HAP-1 (cell line): ENCODE results near the gene SLC25A21.
"Not testable (repeated sequence)": the region's sequence is repeated elsewhere in the genome, so short reads cannot be mapped to it uniquely, and the experiment has no call there.

ENCODE experiments used
- DNase-seq, 2 experiments: peaks; one replicate each; pipeline ENCODE4 v3.0.0-alpha.2; 2016 to 2020; ENCODE audit warnings: low spot score in 2 of 2
- H3K27me3 ChIP-seq: fragments of 250-450 bp; sonication (Bioruptor Pico); 2 replicates; pipeline ENCODE4 v1.5.1; 2020; ENCODE audit warnings: low read depth, mild to moderate bottlenecking, moderate library complexity
- H3K36me3 ChIP-seq: fragments of 250-450 bp; sonication (Bioruptor Pico); replicated peaks from 2 replicates; pipeline ENCODE4 v1.5.1; 2020; ENCODE audit warnings: mild to moderate bottlenecking
- H3K4me1 ChIP-seq: fragments of 250-450 bp; sonication (Bioruptor Pico); 2 replicates; pipeline ENCODE4 v1.5.1; 2020; ENCODE audit warnings: mild to moderate bottlenecking
- H3K4me3 ChIP-seq: fragments of 250-450 bp; sonication (Bioruptor Pico); 2 replicates; pipeline ENCODE4 v1.5.1; 2020; ENCODE audit warnings: mild to moderate bottlenecking, moderate library complexity
- H3K9me3 ChIP-seq: fragments of 250-450 bp; sonication (Bioruptor Pico); 2 replicates; pipeline ENCODE4 v1.5.1; 2020; ENCODE audit warnings: mild to moderate bottlenecking, moderate library complexity
- in situ Hi-C: fragments of 300-500 bp; cut with MboI; formaldehyde crosslinking; loops from 3 replicates; pipeline ENCODE4 v1.14.3; 2020; ENCODE audit warnings: low sequenced_read_pairs, inconsistent platforms, mixed read lengths

The SLC25A21 gene

GRCh38 chr14:36931791-36932190 is 240.6 kb downstream of the SLC25A21 start:
- no peak for DNase-seq
- Histone ChIP-seq H3K4me1 (no peaks in the 10 kb centered on the region), H3K36me3 (no peaks in the 10 kb centered on the region), H3K27me3 (peaks cover 17% of the 10 kb centered on the region), H3K4me3 (no peak overlapping the region), H3K9me3 (no peaks in the 10 kb centered on the region)
- in situ Hi-C loops: loop anchor here (10.0 to 25.0 kb wide), 2 partner anchors 287 to 544 kb away; no protein-coding TSS in a partner anchor

GRCh38 chr14:36928432-36928831 is 244.0 kb downstream of the SLC25A21 start:
- H3K9me3 ChIP-seq: no peaks in the 10 kb centered on the region
- no peak overlapping the region for H3K4me3 ChIP-seq
- no peaks in the 10 kb centered on the region for H3K4me1 ChIP-seq
- peaks cover 19% of the 10 kb centered on the region for H3K27me3 ChIP-seq
- no peak for DNase-seq
- H3K36me3 ChIP-seq: no peaks in the 10 kb centered on the region
- in situ Hi-C loops: loop anchor here (25.0 kb wide), 1 partner anchor 541 kb away; no protein-coding TSS in a partner anchor

- in situ Hi-C loops: loop anchor here (25.0 kb wide), 1 partner anchor 538 kb away; no protein-coding TSS in a partner anchor
- H3K27me3 ChIP-seq: peaks cover 18% of the 10 kb centered on the region
- H3K4me3 ChIP-seq: no peak overlapping the region
- no peaks in the 10 kb centered on the region for H3K4me1 ChIP-seq
- no peaks in the 10 kb centered on the region for H3K36me3 ChIP-seq
- H3K9me3 ChIP-seq: no peaks in the 10 kb centered on the region
- DNase-seq: no peak
Observed at GRCh38 chr14:36925094-36925493, 247.3 kb downstream of the SLC25A21 start.

GRCh38 chr14:36916668-36917067 is 255.7 kb downstream of the SLC25A21 start:
- no peaks in the 10 kb centered on the region for H3K4me1 ChIP-seq
- H3K27me3 ChIP-seq: peaks cover 14% of the 10 kb centered on the region
- no peak overlapping the region for H3K4me3 ChIP-seq
- H3K36me3 ChIP-seq: no peaks in the 10 kb centered on the region
- no peak for DNase-seq
- in situ Hi-C loops: no loop called here
- no peaks in the 10 kb centered on the region for H3K9me3 ChIP-seq

- Histone ChIP-seq H3K27me3 (peaks cover 18% of the 10 kb centered on the region), H3K4me1 (no peaks in the 10 kb centered on the region), H3K36me3 (no peaks in the 10 kb centered on the region), H3K4me3 (no peak overlapping the region), H3K9me3 (no peaks in the 10 kb centered on the region)
- DNase-seq: no peak
- in situ Hi-C loops: no loop called here
Observed at GRCh38 chr14:36915081-36915480, 257.3 kb downstream of the SLC25A21 start.

GRCh38 chr14:36910578-36910977 is 261.8 kb downstream of the SLC25A21 start:
- in situ Hi-C loops: no loop called here
- H3K36me3 ChIP-seq: no peaks in the 10 kb centered on the region

GRCh38 chr14:36905272-36905888 is 267.0 kb downstream of the SLC25A21 start:
- peaks cover 7% of the 10 kb centered on the region for H3K27me3 ChIP-seq
- H3K9me3 ChIP-seq: no peaks in the 10 kb centered on the region
- no peaks in the 10 kb centered on the region for H3K36me3 ChIP-seq
- peak; percentile 16 to 61 for DNase-seq
- no peak overlapping the region for H3K4me3 ChIP-seq
- in situ Hi-C loops: no loop called here
- H3K4me1 ChIP-seq: no peaks in the 10 kb centered on the region

More at GRCh38 chr14:36910578-36910977, 261.8 kb downstream of the SLC25A21 start:
- no peak for DNase-seq
- no peak overlapping the region for H3K4me3 ChIP-seq
- H3K27me3 ChIP-seq: peaks cover 14% of the 10 kb centered on the region
- H3K4me1 ChIP-seq: no peaks in the 10 kb centered on the region
- no peaks in the 10 kb centered on the region for H3K9me3 ChIP-seq

GRCh38 chr14:36901861-36902260 is 270.5 kb downstream of the SLC25A21 start:
- Histone ChIP-seq H3K4me3 (no peak overlapping the region), H3K36me3 (no peaks in the 10 kb centered on the region), H3K27me3 (no peaks in the 10 kb centered on the region), H3K9me3 (no peaks in the 10 kb centered on the region), H3K4me1 (no peaks in the 10 kb centered on the region)
- no peak for DNase-seq
- in situ Hi-C loops: no loop called here

- Histone ChIP-seq H3K27me3 (no peaks in the 10 kb centered on the region), H3K4me1 (no peaks in the 10 kb centered on the region), H3K9me3 (no peaks in the 10 kb centered on the region), H3K36me3 (no peaks in the 10 kb centered on the region), H3K4me3 (no peak overlapping the region)
- in situ Hi-C loops: no loop called here
- DNase-seq: no peak
Observed at GRCh38 chr14:36900846-36901245, 271.6 kb downstream of the SLC25A21 start.

GRCh38 chr14:36896300-36896699 is 276.1 kb downstream of the SLC25A21 start:
- DNase-seq, H3K36me3 ChIP-seq, in situ Hi-C loops: not testable (repeated sequence)

GRCh38 chr14:36884049-36884448 is 288.4 kb downstream of the SLC25A21 start:
- Histone ChIP-seq H3K27me3 (peaks cover 4% of the 10 kb centered on the region; the same call in 1 of the 2 replicates), H3K4me3 (no peak overlapping the region), H3K36me3 (no peaks in the 10 kb centered on the region), H3K9me3 (no peaks in the 10 kb centered on the region), H3K4me1 (no peaks in the 10 kb centered on the region)
- in situ Hi-C loops: no loop called here
- no peak for DNase-seq

More at GRCh38 chr14:36896300-36896699, 276.1 kb downstream of the SLC25A21 start:
- not testable (repeated sequence) for H3K4me3 ChIP-seq, H3K9me3 ChIP-seq, H3K4me1 ChIP-seq, H3K27me3 ChIP-seq

- no peaks in the 10 kb centered on the region for H3K4me1 ChIP-seq
- in situ Hi-C loops: no loop called here
- H3K4me3 ChIP-seq: no peak overlapping the region
- H3K36me3 ChIP-seq: no peaks in the 10 kb centered on the region
- DNase-seq: no peak
- no peaks in the 10 kb centered on the region for H3K27me3 ChIP-seq
- H3K9me3 ChIP-seq: no peaks in the 10 kb centered on the region
Observed at GRCh38 chr14:36880276-36880675, 292.1 kb downstream of the SLC25A21 start.

GRCh38 chr14:36879558-36879957 is 292.8 kb downstream of the SLC25A21 start:
- no peaks in the 10 kb centered on the region for H3K36me3 ChIP-seq
- H3K4me3 ChIP-seq: no peak overlapping the region
- no peaks in the 10 kb centered on the region for H3K4me1 ChIP-seq
- in situ Hi-C loops: no loop called here
- DNase-seq: no peak
- no peaks in the 10 kb centered on the region for H3K9me3 ChIP-seq
- H3K27me3 ChIP-seq: no peaks in the 10 kb centered on the region

GRCh38 chr14:36874396-36875138 is 297.8 kb downstream of the SLC25A21 start:
- in situ Hi-C loops: no loop called here
- no peaks in the 10 kb centered on the region for H3K4me1 ChIP-seq
- no peaks in the 10 kb centered on the region for H3K27me3 ChIP-seq
- H3K36me3 ChIP-seq: no peaks in the 10 kb centered on the region
- no peak for DNase-seq
- H3K9me3 ChIP-seq: no peaks in the 10 kb centered on the region
- no peak overlapping the region for H3K4me3 ChIP-seq
